Upper lobe of left lung (tissue), 4 donors: ENCODE data around the gene CNST.

Experiments
- EP300 ChIP-seq, 4 donors: sonication (generic); formaldehyde crosslinking; IDR thresholded peaks; one replicate each; pipeline ENCODE4 v1.5.1; 2017; ENCODE audit warnings: antibody characterized with exemption in 4 of 4, control low read depth in 2 of 4
- POLR2AphosphoS5 ChIP-seq, 2 donors: sonication (generic); formaldehyde crosslinking; IDR thresholded peaks; one replicate each; pipeline ENCODE4 v1.5.1; 2017; ENCODE audit warnings: antibody characterized with exemption in 2 of 2

GRCh38 chr1:246642719-246643118, 76.5 kb downstream of the CNST start:
- TF ChIP-seq POLR2AphosphoS5 (IDR thresholded peaks at IDR 0.05) (no peak), EP300 (IDR thresholded peaks at IDR 0.05) (no peak)
